Upper lobe of left lung (tissue), 4 donors: ENCODE data around the gene SWAP70.

Experiments
- CTCF ChIP-seq, 6 experiments: fragments of 450-650 bp in 4 of 6; fragments of 200-600 bp in 2 of 6; sonication (generic) in 2 of 6; IDR thresholded peaks; one replicate each; pipeline ENCODE4 v1.5.1; 2016 to 2019; ENCODE audit warnings: antibody characterized with exemption in 6 of 6
- POLR2AphosphoS5 ChIP-seq, 2 donors: sonication (generic); formaldehyde crosslinking; IDR thresholded peaks; one replicate each; pipeline ENCODE4 v1.5.1; 2017; ENCODE audit warnings: antibody characterized with exemption in 2 of 2

- TF ChIP-seq CTCF (IDR thresholded peaks at IDR 0.05) (no peak), POLR2AphosphoS5 (IDR thresholded peaks at IDR 0.05) (no peak)
These were observed 10.0 kb upstream of the SWAP70 start for GRCh38 chr11:9653871-9654270.
